ENCODE measurements around the gene P2RY4. TPM values are rescaled to one million over a fixed set of nuclear protein-coding genes. Genes with fewer than 3 reads are reported as not detected.

The P2RY4 gene
- polyA plus RNA-seq, 3 donors: 0.36 TPM; not detected in 2

GRCh38 chrX:70262952-70263567 is 3.1 kb upstream of the P2RY4 start:
- no peak overlapping the region for H3K4me3 ChIP-seq (replicated peaks in 1 of 3; ENCODE audit: low read depth in 2 of 3, low read length in 3 of 3)
- Mint-ChIP-seq H3K27me3 (ENCODE audit: low read depth in 3 of 3) (peaks cover 0 to 6% (median 3%) of the 10 kb centered on the region in 3 donors), H3K4me1 (no peaks in the 10 kb centered on the region), H3K9me3 (peaks cover 0 to 8% (median 0%) of the 10 kb centered on the region in 7 donors), H3K27ac (no peak overlapping the region), H3K4me3 (no peak overlapping the region), H3K36me3 (no peaks in the 10 kb centered on the region)
- H4K20me1 ChIP-seq (ENCODE audit: insufficient read depth, low read length): no peaks in the 10 kb centered on the region
- no peaks in the 10 kb centered on the region for H3K4me1 ChIP-seq (ENCODE audit: control insufficient read depth in 1 of 2, insufficient read depth in 2 of 2, low read length in 2 of 2)
- intact Hi-C loops (cut with micrococcal nuclease): no loop called here
- whole genome bisulfite sequencing (ENCODE audit: insufficient coverage): 41% methylated on average over 6 of the region's 7 CpGs
- no peaks in the 10 kb centered on the region for H3K27me3 ChIP-seq (ENCODE audit: control insufficient read depth in 2 of 2, insufficient read depth in 2 of 2, low read length in 2 of 2)
- no peak overlapping the region for H3K9ac ChIP-seq (ENCODE audit: insufficient read depth, low read length, poor library complexity, severe bottlenecking)
- peak; percentile 31 for TF ChIP-seq CTCF (IDR thresholded peaks at IDR 0.05)
- no peak overlapping the region for H3K4me2 ChIP-seq (replicated peaks; ENCODE audit: extremely low read depth, low read length, poor library complexity, severe bottlenecking)
- H3K36me3 ChIP-seq (replicated peaks in 1 of 2; ENCODE audit: control insufficient read depth in 1 of 2, insufficient read depth in 2 of 2, low read length in 2 of 2): no peaks in the 10 kb centered on the region
- no peak for DNase-seq
- no peak overlapping the region for H2AFZ ChIP-seq (ENCODE audit: insufficient read depth, low read depth, low read length, poor library complexity, severe bottlenecking)
- no peak overlapping the region for H3K27ac ChIP-seq (ENCODE audit: low read depth in 1 of 2, low read length in 2 of 2)
- H3K79me2 ChIP-seq (ENCODE audit: insufficient read depth, low read length): no peaks in the 10 kb centered on the region
- H3K9me3 ChIP-seq (replicated peaks in 1 of 2; ENCODE audit: control insufficient read depth in 1 of 2, insufficient read depth in 1 of 2, low read length in 2 of 2): no peaks in the 10 kb centered on the region

GRCh38 chrX:70257423-70258288 is 2.3 kb downstream of the P2RY4 start:
- H2AFZ ChIP-seq (ENCODE audit: insufficient read depth, low read depth, low read length, poor library complexity, severe bottlenecking): no peak overlapping the region
- Mint-ChIP-seq H3K27ac (no peak overlapping the region), H3K4me3 (no peak overlapping the region), H3K4me1 (no peaks in the 10 kb centered on the region), H3K36me3 (no peaks in the 10 kb centered on the region), H3K9me3 (peaks cover 0 to 6% (median 0%) of the 10 kb centered on the region in 7 donors), H3K27me3 (ENCODE audit: low read depth in 3 of 3) (peaks cover 0 to 7% (median 2%) of the 10 kb centered on the region in 3 donors)
- 100% methylated on average over 1 of the region's 5 CpGs for WGBS (ENCODE audit: insufficient coverage)
- H3K4me2 ChIP-seq (replicated peaks; ENCODE audit: extremely low read depth, low read length, poor library complexity, severe bottlenecking): no peak overlapping the region
- H4K20me1 ChIP-seq (ENCODE audit: insufficient read depth, low read length): no peaks in the 10 kb centered on the region
- DNase-seq: no peak
- H3K4me1 ChIP-seq (ENCODE audit: control insufficient read depth in 1 of 2, insufficient read depth in 2 of 2, low read length in 2 of 2): no peaks in the 10 kb centered on the region
- H3K27me3 ChIP-seq (ENCODE audit: control insufficient read depth in 2 of 2, insufficient read depth in 2 of 2, low read length in 2 of 2): no peaks in the 10 kb centered on the region
- no peak for TF ChIP-seq CTCF (IDR thresholded peaks at IDR 0.05)
- H3K27ac ChIP-seq (ENCODE audit: low read depth in 1 of 2, low read length in 2 of 2): no peak overlapping the region
- intact Hi-C loops (cut with micrococcal nuclease): no loop called here
- no peak overlapping the region for H3K9ac ChIP-seq (ENCODE audit: insufficient read depth, low read length, poor library complexity, severe bottlenecking)
- H3K4me3 ChIP-seq (replicated peaks in 1 of 3; ENCODE audit: low read depth in 2 of 3, low read length in 3 of 3): no peak overlapping the region
- no peaks in the 10 kb centered on the region for H3K36me3 ChIP-seq (replicated peaks in 1 of 2; ENCODE audit: control insufficient read depth in 1 of 2, insufficient read depth in 2 of 2, low read length in 2 of 2)
- H3K9me3 ChIP-seq (replicated peaks in 1 of 2; ENCODE audit: control insufficient read depth in 1 of 2, insufficient read depth in 1 of 2, low read length in 2 of 2): no peaks in the 10 kb centered on the region
- no peaks in the 10 kb centered on the region for H3K79me2 ChIP-seq (ENCODE audit: insufficient read depth, low read length)

Measured in CD14-positive monocyte (primary cell).